Measurements from ENCODE around the gene KIF26A.
A peak's percentile ranks its signal among the peaks of the same experiment; 100 is the strongest.
"Not testable (repeated sequence)": the region's sequence is repeated elsewhere in the genome, so short reads cannot be mapped to it uniquely, and the experiment has no call there.

KIF26A gene

GRCh38 chr14:104143521-104144452, 5.4 kb downstream of the KIF26A start:
- DNase-seq (ENCODE audit: low read depth in 2 of 3, low spot score in 1 of 3): no peak

- no peak for DNase-seq (ENCODE audit: low read depth in 2 of 3, low spot score in 1 of 3)
Observed at GRCh38 chr14:104144453-104144790, 6.0 kb downstream of the KIF26A start.

- DNase-seq (ENCODE audit: low read depth in 2 of 3, low spot score in 1 of 3): no peak
Observed at GRCh38 chr14:104144911-104145825, 6.8 kb downstream of the KIF26A start.

- no peak for DNase-seq (ENCODE audit: low read depth in 2 of 3, low spot score in 1 of 3)
Observed at GRCh38 chr14:104145826-104146601, 7.6 kb downstream of the KIF26A start.

- no peak for DNase-seq (ENCODE audit: low read depth in 2 of 3, low spot score in 1 of 3)
Observed at GRCh38 chr14:104146651-104147345, 8.4 kb downstream of the KIF26A start.

- DNase-seq (ENCODE audit: low read depth in 2 of 3, low spot score in 1 of 3): no peak
Observed at GRCh38 chr14:104147346-104148125, 9.1 kb downstream of the KIF26A start.

- DNase-seq (ENCODE audit: low read depth in 2 of 3, low spot score in 1 of 3): no peak
Observed at GRCh38 chr14:104148433-104149277, 10.3 kb downstream of the KIF26A start.

- DNase-seq (ENCODE audit: low read depth in 2 of 3, low spot score in 1 of 3): no peak
Observed at GRCh38 chr14:104149278-104149595, 10.8 kb downstream of the KIF26A start.

- DNase-seq (ENCODE audit: low read depth in 2 of 3, low spot score in 1 of 3): peak in 1 of 3 donors; percentile 26
Observed at GRCh38 chr14:104149617-104150135, 11.3 kb downstream of the KIF26A start.

- no peak for DNase-seq (ENCODE audit: low read depth in 2 of 3, low spot score in 1 of 3)
Observed at GRCh38 chr14:104150136-104151025, 12.0 kb downstream of the KIF26A start.

GRCh38 chr14:104151026-104151381, 12.6 kb downstream of the KIF26A start:
- DNase-seq (ENCODE audit: low read depth in 2 of 3, low spot score in 1 of 3): no peak

GRCh38 chr14:104151566-104152245, 13.3 kb downstream of the KIF26A start:
- DNase-seq (ENCODE audit: low read depth in 2 of 3, low spot score in 1 of 3): no peak

GRCh38 chr14:104152246-104152575, 13.8 kb downstream of the KIF26A start:
- DNase-seq (ENCODE audit: low read depth in 2 of 3, low spot score in 1 of 3): no peak

- DNase-seq (ENCODE audit: low read depth in 2 of 3, low spot score in 1 of 3): no peak
Observed at GRCh38 chr14:104152686-104153393, 14.5 kb downstream of the KIF26A start.

- DNase-seq (ENCODE audit: low read depth in 2 of 3, low spot score in 1 of 3): not testable (repeated sequence)
Observed at GRCh38 chr14:104153394-104153755, 15.0 kb downstream of the KIF26A start.

GRCh38 chr14:104154246-104154645, 15.9 kb downstream of the KIF26A start:
- no peak for DNase-seq (ENCODE audit: low read depth in 2 of 3, low spot score in 1 of 3)

- no peak for DNase-seq (ENCODE audit: low read depth in 2 of 3, low spot score in 1 of 3)
Observed at GRCh38 chr14:104155513-104155912, 17.1 kb downstream of the KIF26A start.

Data from stimulated activated CD4-positive, alpha-beta T cell treated with anti-CD3 and anti-CD28 coated beads, Interleukin-12 subunit alpha, Interleukin-12 subunit beta, amount 100 ng/mL, for 48 hours (primary cell).